Ishikawa (cell line): ENCODE results near the gene PRCP.

ENCODE experiments used
- CEBPB ChIP-seq: IDR thresholded peaks from 2 replicates; pipeline ENCODE4 v1.6.1; 2012
- CREB1 ChIP-seq: IDR thresholded peaks from 2 replicates; pipeline ENCODE4 v1.6.1; 2012; ENCODE audit warnings: low read depth
- EGR1 ChIP-seq: IDR thresholded peaks from 2 replicates; pipeline ENCODE4 v1.6.1; 2012
- EP300 ChIP-seq: IDR thresholded peaks from 2 replicates; pipeline ENCODE4 v1.6.1; 2012; ENCODE audit warnings: borderline replicate concordance
- FOXM1 ChIP-seq: IDR thresholded peaks from 2 replicates; pipeline ENCODE4 v1.6.1; 2012; ENCODE audit warnings: low read depth, borderline replicate concordance
- NFIC ChIP-seq: IDR thresholded peaks from 2 replicates; pipeline ENCODE4 v1.6.1; 2012
- RAD21 ChIP-seq: IDR thresholded peaks from 2 replicates; pipeline ENCODE4 v1.6.1; 2012; ENCODE audit warnings: low read depth
- TAF1 ChIP-seq: IDR thresholded peaks from 2 replicates; pipeline ENCODE4 v1.6.1; 2012; ENCODE audit warnings: low read depth, mild to moderate bottlenecking
- YY1 ChIP-seq: IDR thresholded peaks from 2 replicates; pipeline ENCODE4 v1.6.1; 2012; ENCODE audit warnings: low read depth
- TF ChIP-seq, protein P1 (sequence below): IDR thresholded peaks from 2 replicates; pipeline ENCODE4 v1.6.1; 2012; ENCODE audit warnings: low read depth, mild to moderate bottlenecking
- TF ChIP-seq, protein P2 (sequence below): IDR thresholded peaks from 2 replicates; pipeline ENCODE4 v1.6.1; 2012

- TF ChIP-seq, protein P1, sequence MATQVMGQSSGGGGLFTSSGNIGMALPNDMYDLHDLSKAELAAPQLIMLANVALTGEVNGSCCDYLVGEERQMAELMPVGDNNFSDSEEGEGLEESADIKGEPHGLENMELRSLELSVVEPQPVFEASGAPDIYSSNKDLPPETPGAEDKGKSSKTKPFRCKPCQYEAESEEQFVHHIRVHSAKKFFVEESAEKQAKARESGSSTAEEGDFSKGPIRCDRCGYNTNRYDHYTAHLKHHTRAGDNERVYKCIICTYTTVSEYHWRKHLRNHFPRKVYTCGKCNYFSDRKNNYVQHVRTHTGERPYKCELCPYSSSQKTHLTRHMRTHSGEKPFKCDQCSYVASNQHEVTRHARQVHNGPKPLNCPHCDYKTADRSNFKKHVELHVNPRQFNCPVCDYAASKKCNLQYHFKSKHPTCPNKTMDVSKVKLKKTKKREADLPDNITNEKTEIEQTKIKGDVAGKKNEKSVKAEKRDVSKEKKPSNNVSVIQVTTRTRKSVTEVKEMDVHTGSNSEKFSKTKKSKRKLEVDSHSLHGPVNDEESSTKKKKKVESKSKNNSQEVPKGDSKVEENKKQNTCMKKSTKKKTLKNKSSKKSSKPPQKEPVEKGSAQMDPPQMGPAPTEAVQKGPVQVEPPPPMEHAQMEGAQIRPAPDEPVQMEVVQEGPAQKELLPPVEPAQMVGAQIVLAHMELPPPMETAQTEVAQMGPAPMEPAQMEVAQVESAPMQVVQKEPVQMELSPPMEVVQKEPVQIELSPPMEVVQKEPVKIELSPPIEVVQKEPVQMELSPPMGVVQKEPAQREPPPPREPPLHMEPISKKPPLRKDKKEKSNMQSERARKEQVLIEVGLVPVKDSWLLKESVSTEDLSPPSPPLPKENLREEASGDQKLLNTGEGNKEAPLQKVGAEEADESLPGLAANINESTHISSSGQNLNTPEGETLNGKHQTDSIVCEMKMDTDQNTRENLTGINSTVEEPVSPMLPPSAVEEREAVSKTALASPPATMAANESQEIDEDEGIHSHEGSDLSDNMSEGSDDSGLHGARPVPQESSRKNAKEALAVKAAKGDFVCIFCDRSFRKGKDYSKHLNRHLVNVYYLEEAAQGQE = no peak
- no peak for TF ChIP-seq EP300
- no peak for TF ChIP-seq RAD21
- no peak for TF ChIP-seq CREB1
- TF ChIP-seq TAF1 = no peak
- no peak for TF ChIP-seq EGR1
- TF ChIP-seq, protein P2, sequence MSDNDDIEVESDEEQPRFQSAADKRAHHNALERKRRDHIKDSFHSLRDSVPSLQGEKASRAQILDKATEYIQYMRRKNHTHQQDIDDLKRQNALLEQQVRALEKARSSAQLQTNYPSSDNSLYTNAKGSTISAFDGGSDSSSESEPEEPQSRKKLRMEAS = no peak
- no peak for TF ChIP-seq NFIC
- no peak for TF ChIP-seq CEBPB
- no peak for TF ChIP-seq FOXM1
- no peak for TF ChIP-seq YY1
Measured at GRCh38 chr11:82778776-82779175, 121.5 kb downstream of the PRCP start.
